H9 (cell line): ENCODE measurements around the gene CLASP2. TPM values are rescaled to one million over a fixed set of nuclear protein-coding genes. Genes with fewer than 3 reads are reported as not detected.

Experiments
- DNase-seq: peaks from one replicate; pipeline ENCODE4 v3.0.0-alpha.2; 2017
- H2AFZ ChIP-seq: one replicate; pipeline ENCODE4 v1.6.1; 2013; ENCODE audit warnings: mild to moderate bottlenecking, low read length, control low read depth, moderate library complexity
- H2AK5ac ChIP-seq: 2 replicates; pipeline ENCODE4 v1.6.1; 2013; ENCODE audit warnings: low read length, control low read depth, mixed read lengths; ENCODE audit not compliant: insufficient read length
- H2BK120ac ChIP-seq: one replicate; pipeline ENCODE4 v1.6.1; 2013; ENCODE audit warnings: low read depth, mild to moderate bottlenecking, low read length, control low read depth, inconsistent platforms; ENCODE audit not compliant: poor library complexity, severe bottlenecking
- H2BK12ac ChIP-seq: 2 replicates; pipeline ENCODE4 v1.6.1; 2013; ENCODE audit warnings: low read length, control low read depth, mixed read lengths, low read depth; ENCODE audit not compliant: insufficient read length
- H2BK15ac ChIP-seq: 2 replicates; pipeline ENCODE4 v1.6.1; 2013; ENCODE audit warnings: low read depth, low read length, control low read depth
- H2BK20ac ChIP-seq: one replicate; pipeline ENCODE4 v1.6.1; 2013; ENCODE audit warnings: low read depth, mild to moderate bottlenecking, low read length, control low read depth, inconsistent platforms; ENCODE audit not compliant: poor library complexity, severe bottlenecking
- H2BK5ac ChIP-seq: 2 replicates; pipeline ENCODE4 v1.6.1; 2013; ENCODE audit warnings: low read length, control low read depth, mixed read lengths; ENCODE audit not compliant: insufficient read length
- H3K14ac ChIP-seq: 2 replicates; pipeline ENCODE4 v1.6.1; 2013; ENCODE audit warnings: low read length, control low read depth; ENCODE audit not compliant: insufficient read depth
- H3K18ac ChIP-seq: 2 replicates; pipeline ENCODE4 v1.6.1; 2013; ENCODE audit warnings: low read depth, mild to moderate bottlenecking, mixed read lengths, low read length, control low read depth; ENCODE audit not compliant: insufficient read length
- H3K23ac ChIP-seq: 2 replicates; pipeline ENCODE4 v1.6.1; 2013; ENCODE audit warnings: low read length, control low read depth, mixed read lengths, low read depth; ENCODE audit not compliant: insufficient read length
- H3K23me2 ChIP-seq: 2 replicates; pipeline ENCODE4 v1.6.1; 2013; ENCODE audit warnings: low read depth, mild to moderate bottlenecking, mixed read lengths, low read length, control low read depth; ENCODE audit not compliant: insufficient read length, poor library complexity, severe bottlenecking
- H3K27ac ChIP-seq: 2 replicates; pipeline ENCODE4 v1.5.1; 2013; ENCODE audit warnings: low read length, control low read depth, mixed read lengths, low read depth; ENCODE audit not compliant: insufficient read length
- H3K27me3 ChIP-seq: 2 replicates; pipeline ENCODE4 v1.6.1; 2013; ENCODE audit warnings: low read length, control low read depth, inconsistent platforms; ENCODE audit not compliant: insufficient read depth
- H3K4ac ChIP-seq: 2 replicates; pipeline ENCODE4 v1.6.1; 2013; ENCODE audit warnings: low read depth, mild to moderate bottlenecking, control low read depth, inconsistent platforms, low read length, moderate library complexity
- H3K4me1 ChIP-seq: 2 replicates; pipeline ENCODE4 v1.6.1; 2013; ENCODE audit warnings: low read length, control low read depth, inconsistent platforms; ENCODE audit not compliant: insufficient read depth
- H3K4me2 ChIP-seq: 2 replicates; pipeline ENCODE4 v1.6.1; 2013; ENCODE audit warnings: low read length, control low read depth, mixed read lengths; ENCODE audit not compliant: insufficient read length, insufficient read depth
- H3K56ac ChIP-seq: 2 replicates; pipeline ENCODE4 v1.6.1; 2013; ENCODE audit warnings: low read depth, mild to moderate bottlenecking, mixed read lengths, low read length, control low read depth; ENCODE audit not compliant: insufficient read length
- H3K79me1 ChIP-seq: 2 replicates; pipeline ENCODE4 v1.6.1; 2013; ENCODE audit warnings: low read depth, mild to moderate bottlenecking, moderate library complexity, low read length, control low read depth, inconsistent platforms; ENCODE audit not compliant: insufficient read depth, poor library complexity, severe bottlenecking
- H3K79me2 ChIP-seq: 2 replicates; pipeline ENCODE4 v1.6.1; 2013; ENCODE audit warnings: low read length, control low read depth, inconsistent platforms; ENCODE audit not compliant: insufficient read depth
- H3K9ac ChIP-seq: 2 replicates; pipeline ENCODE4 v1.6.1; 2013; ENCODE audit warnings: low read length, control low read depth, mixed read lengths; ENCODE audit not compliant: insufficient read length; ENCODE audit errors: extremely low read depth
- H3K9me3 ChIP-seq: one replicate; pipeline ENCODE4 v1.6.1; 2013; ENCODE audit warnings: low read depth, low read length, inconsistent platforms; ENCODE audit not compliant: control insufficient read depth
- H3T11ph ChIP-seq: one replicate; pipeline ENCODE4 v1.6.1; 2013; ENCODE audit warnings: mild to moderate bottlenecking, low read length, control low read depth, inconsistent platforms
- H4K20me1 ChIP-seq: one replicate; pipeline ENCODE4 v1.6.1; 2013; ENCODE audit not compliant: control insufficient read depth, insufficient read length, insufficient read depth
- H4K5ac ChIP-seq: 2 replicates; pipeline ENCODE4 v1.6.1; 2013; ENCODE audit warnings: low read depth, mild to moderate bottlenecking, mixed read lengths, low read length, control low read depth; ENCODE audit not compliant: insufficient read length
- H4K8ac ChIP-seq: replicated peaks from 2 replicates; pipeline ENCODE4 v1.6.1; 2013; ENCODE audit warnings: low read length, control low read depth, mixed read lengths, low read depth; ENCODE audit not compliant: insufficient read length
- H4K91ac ChIP-seq: 2 replicates; pipeline ENCODE4 v1.6.1; 2013; ENCODE audit warnings: low read depth, mild to moderate bottlenecking, moderate library complexity, mixed read lengths, low read length, control low read depth; ENCODE audit not compliant: insufficient read length
- H3K27ac Mint-ChIP-seq, 3 experiments: 2 replicates in 2 of 3; 3 replicates in 1 of 3; pipeline ENCODE4 v1.8.0; 2020 to 2021; ENCODE audit warnings: mixed read lengths in 3 of 3, mild to moderate bottlenecking in 1 of 3, moderate library complexity in 1 of 3
- H3K27me3 Mint-ChIP-seq: 2 replicates; pipeline ENCODE4 v1.8.0; 2021; ENCODE audit warnings: low read depth, mild to moderate bottlenecking, moderate library complexity, mixed read lengths
- H3K36me3 Mint-ChIP-seq, 3 experiments: 2 replicates in 2 of 3; 3 replicates in 1 of 3; pipeline ENCODE4 v1.8.0; 2020 to 2021; ENCODE audit warnings: low read depth in 3 of 3, mixed read lengths in 3 of 3; ENCODE audit not compliant: insufficient read depth in 1 of 3
- H3K4me1 Mint-ChIP-seq, 2 experiments: 2 replicates each; pipeline ENCODE4 v1.8.0; 2020; ENCODE audit warnings: mixed read lengths in 2 of 2
- H3K4me3 Mint-ChIP-seq, 2 experiments: 2 replicates in 1 of 2; 3 replicates in 1 of 2; pipeline ENCODE4 v1.8.0; 2020 to 2021; ENCODE audit warnings: mild to moderate bottlenecking in 2 of 2, mixed read lengths in 2 of 2, moderate library complexity in 1 of 2
- H3K9me3 Mint-ChIP-seq, 2 experiments: 2 replicates in 1 of 2; 3 replicates in 1 of 2; pipeline ENCODE4 v1.8.0; 2020; ENCODE audit warnings: mild to moderate bottlenecking in 2 of 2, mixed read lengths in 2 of 2, moderate library complexity in 1 of 2
- WGBS: extraction: QIAGEN DNeasy Blood & Tissue Kit; methylation state at CpG from one replicate; pipeline ENCODE4 v1.1.7; 2013; ENCODE audit warnings: missing lambda C conversion rate, low lambda C conversion rate, mixed read lengths; ENCODE audit not compliant: insufficient read length; ENCODE audit errors: extremely low coverage; 5-methylcytosine and 5-hydroxymethylcytosine counted together
- total RNA-seq: library from RNA; stranded (reverse); gene quantifications from 2 replicates; pipeline ENCODE4 v1.2.1, GENCODE V29; 2021
- TF ChIP-seq, protein P1 (sequence below): fragments of 200-600 bp; sonication (generic); conservative IDR thresholded peaks from 3 replicates; pipeline ENCODE4 v1.8.0; 2021; ENCODE audit warnings: antibody characterized with exemption, mild to moderate bottlenecking

CLASP2 gene
- total RNA-seq, 1 experiment from 2014 or later = 60.5 TPM

DNA sequence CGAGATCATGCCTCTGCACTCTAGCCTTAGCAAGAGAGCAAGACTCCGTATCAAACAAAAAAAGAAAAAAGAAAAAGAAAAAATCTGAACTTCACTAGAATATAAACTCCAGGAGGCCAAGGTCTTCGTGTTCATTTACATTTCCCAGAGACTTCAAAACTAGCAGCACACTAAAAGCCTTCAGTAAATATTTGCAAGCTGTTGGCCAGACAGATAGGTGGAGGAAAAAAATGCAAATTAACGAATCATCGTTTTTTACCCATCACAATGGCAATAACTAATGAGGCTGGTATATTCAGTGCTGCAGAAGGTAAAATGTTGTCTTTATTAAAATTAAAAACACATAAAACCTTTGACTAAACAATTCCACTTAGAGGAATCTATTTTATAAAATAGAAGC is 80.6 kb downstream of the CLASP2 start:
- Histone ChIP-seq H3K9me3 (no peaks in the 10 kb centered on the region), H3K79me2 (no peaks in the 10 kb centered on the region), H4K8ac (no peak overlapping the region), H3K14ac (no peak overlapping the region), H3K27ac (no peak overlapping the region), H2BK120ac (no peak overlapping the region), H3K56ac (no peak overlapping the region), H2BK12ac (no peak overlapping the region), H4K20me1 (no peaks in the 10 kb centered on the region), H3T11ph (no peak overlapping the region), H2AK5ac (no peak overlapping the region), H3K23ac (no peak overlapping the region), H3K18ac (no peak overlapping the region), H3K79me1 (no peaks in the 10 kb centered on the region), H3K4ac (no peak overlapping the region), H3K23me2 (no peaks in the 10 kb centered on the region), H3K4me1 (peaks cover 3% of the 10 kb centered on the region; the same call in 1 of the 2 replicates), H3K4me2 (no peak overlapping the region), H2BK15ac (no peak overlapping the region), H2BK5ac (no peak overlapping the region), H4K91ac (no peak overlapping the region), H2BK20ac (no peak overlapping the region), H4K5ac (no peak overlapping the region), H2AFZ (no peak overlapping the region), H3K27me3 (no peaks in the 10 kb centered on the region), H3K9ac (no peak overlapping the region)
- Mint-ChIP-seq H3K9me3 (no peaks in the 10 kb centered on the region), H3K27me3 (no peaks in the 10 kb centered on the region), H3K27ac (peak overlapping the region; percentile 5 to 92 (median 45); a peak in 3 of 7 replicates), H3K36me3 (peaks cover 5 to 13% (median 5%) of the 10 kb centered on the region in 3 experiments; a peak in 3 of 7 replicates), H3K4me1 (peaks cover 10 to 23% of the 10 kb centered on the region in 2 experiments), H3K4me3 (no peak overlapping the region)
- no CpG with 5 or more reads among the region's 5 CpGs for WGBS
- TF ChIP-seq, protein P1, sequence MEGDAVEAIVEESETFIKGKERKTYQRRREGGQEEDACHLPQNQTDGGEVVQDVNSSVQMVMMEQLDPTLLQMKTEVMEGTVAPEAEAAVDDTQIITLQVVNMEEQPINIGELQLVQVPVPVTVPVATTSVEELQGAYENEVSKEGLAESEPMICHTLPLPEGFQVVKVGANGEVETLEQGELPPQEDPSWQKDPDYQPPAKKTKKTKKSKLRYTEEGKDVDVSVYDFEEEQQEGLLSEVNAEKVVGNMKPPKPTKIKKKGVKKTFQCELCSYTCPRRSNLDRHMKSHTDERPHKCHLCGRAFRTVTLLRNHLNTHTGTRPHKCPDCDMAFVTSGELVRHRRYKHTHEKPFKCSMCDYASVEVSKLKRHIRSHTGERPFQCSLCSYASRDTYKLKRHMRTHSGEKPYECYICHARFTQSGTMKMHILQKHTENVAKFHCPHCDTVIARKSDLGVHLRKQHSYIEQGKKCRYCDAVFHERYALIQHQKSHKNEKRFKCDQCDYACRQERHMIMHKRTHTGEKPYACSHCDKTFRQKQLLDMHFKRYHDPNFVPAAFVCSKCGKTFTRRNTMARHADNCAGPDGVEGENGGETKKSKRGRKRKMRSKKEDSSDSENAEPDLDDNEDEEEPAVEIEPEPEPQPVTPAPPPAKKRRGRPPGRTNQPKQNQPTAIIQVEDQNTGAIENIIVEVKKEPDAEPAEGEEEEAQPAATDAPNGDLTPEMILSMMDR = no peak
- DNase-seq = no peak
